ENCODE results near the gene FBN1.

The FBN1 gene

GRCh38 chr15:48601095-48601494 is 44.4 kb downstream of the FBN1 start (continued):
- TF ChIP-seq INSM2 (tag by site-specific recombination; IDR thresholded peaks at IDR 0.05) (no peak), ZNF354C (tag by site-specific recombination; IDR thresholded peaks at IDR 0.05; ENCODE audit: borderline replicate concordance, low read depth) (no peak)
- TF ChIP-seq, protein P1, sequence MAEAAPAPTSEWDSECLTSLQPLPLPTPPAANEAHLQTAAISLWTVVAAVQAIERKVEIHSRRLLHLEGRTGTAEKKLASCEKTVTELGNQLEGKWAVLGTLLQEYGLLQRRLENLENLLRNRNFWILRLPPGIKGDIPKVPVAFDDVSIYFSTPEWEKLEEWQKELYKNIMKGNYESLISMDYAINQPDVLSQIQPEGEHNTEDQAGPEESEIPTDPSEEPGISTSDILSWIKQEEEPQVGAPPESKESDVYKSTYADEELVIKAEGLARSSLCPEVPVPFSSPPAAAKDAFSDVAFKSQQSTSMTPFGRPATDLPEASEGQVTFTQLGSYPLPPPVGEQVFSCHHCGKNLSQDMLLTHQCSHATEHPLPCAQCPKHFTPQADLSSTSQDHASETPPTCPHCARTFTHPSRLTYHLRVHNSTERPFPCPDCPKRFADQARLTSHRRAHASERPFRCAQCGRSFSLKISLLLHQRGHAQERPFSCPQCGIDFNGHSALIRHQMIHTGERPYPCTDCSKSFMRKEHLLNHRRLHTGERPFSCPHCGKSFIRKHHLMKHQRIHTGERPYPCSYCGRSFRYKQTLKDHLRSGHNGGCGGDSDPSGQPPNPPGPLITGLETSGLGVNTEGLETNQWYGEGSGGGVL (tag by site-specific recombination; IDR thresholded peaks at IDR 0.05) = no peak

GRCh38 chr15:48596841-48597240 is 48.7 kb downstream of the FBN1 start:
- ChIA-PET POLR2A (no interaction called here), CTCF (no interaction called here)
- no peaks in the 10 kb centered on the region for H3K9me3 ChIP-seq (ENCODE audit: control insufficient read depth, insufficient read depth, low read depth, low read length)
- no peak overlapping the region for H3K4me3 ChIP-seq (ENCODE audit: low read depth, low read length)
- H3K27ac ChIP-seq (ENCODE audit: extremely low read depth, low read depth, low read length) = no peak overlapping the region
- TF ChIP-seq ZNF404 (tag by site-specific recombination; IDR thresholded peaks at IDR 0.05) (no peak), ZNF558 (tag by site-specific recombination; IDR thresholded peaks at IDR 0.05) (no peak), ZEB2 (tag by site-specific recombination; IDR thresholded peaks at IDR 0.05) (no peak)
- TF ChIP-seq, protein P2, sequence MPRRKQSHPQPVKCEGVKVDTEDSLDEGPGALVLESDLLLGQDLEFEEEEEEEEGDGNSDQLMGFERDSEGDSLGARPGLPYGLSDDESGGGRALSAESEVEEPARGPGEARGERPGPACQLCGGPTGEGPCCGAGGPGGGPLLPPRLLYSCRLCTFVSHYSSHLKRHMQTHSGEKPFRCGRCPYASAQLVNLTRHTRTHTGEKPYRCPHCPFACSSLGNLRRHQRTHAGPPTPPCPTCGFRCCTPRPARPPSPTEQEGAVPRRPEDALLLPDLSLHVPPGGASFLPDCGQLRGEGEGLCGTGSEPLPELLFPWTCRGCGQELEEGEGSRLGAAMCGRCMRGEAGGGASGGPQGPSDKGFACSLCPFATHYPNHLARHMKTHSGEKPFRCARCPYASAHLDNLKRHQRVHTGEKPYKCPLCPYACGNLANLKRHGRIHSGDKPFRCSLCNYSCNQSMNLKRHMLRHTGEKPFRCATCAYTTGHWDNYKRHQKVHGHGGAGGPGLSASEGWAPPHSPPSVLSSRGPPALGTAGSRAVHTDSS (tag by site-specific recombination; IDR thresholded peaks at IDR 0.05) = no peak
- H3K36me3 ChIP-seq (ENCODE audit: control insufficient read depth in 2 of 2, insufficient read depth in 1 of 2, low read length in 2 of 2) = peaks cover 0 to 5% of the 10 kb centered on the region in 2 experiments; a peak in 1 of 3 replicates
- no peaks in the 10 kb centered on the region for H3K4me1 ChIP-seq (ENCODE audit: control insufficient read depth, insufficient read depth, low read length)

DNA sequence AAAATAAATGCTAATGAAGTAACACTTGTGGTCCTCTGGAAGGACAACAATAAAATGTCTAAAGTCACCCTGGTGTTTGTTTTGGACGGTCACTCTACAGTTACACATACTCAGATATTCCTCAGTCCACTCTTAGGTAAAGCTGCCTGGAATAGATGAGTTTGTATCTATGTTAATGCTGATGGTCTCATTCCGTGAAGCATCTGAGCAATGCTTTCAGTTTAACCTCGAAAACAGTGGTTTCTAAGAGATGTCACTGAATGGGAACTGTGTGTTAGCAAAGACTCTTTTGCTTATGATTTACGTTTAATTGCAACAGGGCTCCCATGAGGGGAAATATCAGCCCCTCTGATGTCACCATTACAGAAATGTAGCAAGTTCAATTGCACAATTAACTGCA is 49.1 kb downstream of the FBN1 start:
- Histone ChIP-seq H3K27ac (ENCODE audit: extremely low read depth, low read depth, low read length) (no peak overlapping the region), H3K9me3 (ENCODE audit: control insufficient read depth, insufficient read depth, low read depth, low read length) (no peaks in the 10 kb centered on the region), H3K36me3 (ENCODE audit: control insufficient read depth in 2 of 2, insufficient read depth in 1 of 2, low read length in 2 of 2) (peaks cover 0 to 5% of the 10 kb centered on the region in 2 experiments; a peak in 1 of 3 replicates), H3K4me3 (ENCODE audit: low read depth, low read length) (no peak overlapping the region), H3K4me1 (ENCODE audit: control insufficient read depth, insufficient read depth, low read length) (no peaks in the 10 kb centered on the region)
- ChIA-PET POLR2A (no interaction called here), CTCF (no interaction called here)
- no peak for TF ChIP-seq MZF1 (tag by site-specific recombination; IDR thresholded peaks at IDR 0.05; ENCODE audit: borderline replicate concordance)
- TF ChIP-seq SP2 (tag by site-specific recombination; IDR thresholded peaks at IDR 0.05) = no peak
- TF ChIP-seq ZNF544 (tag by site-specific recombination; IDR thresholded peaks at IDR 0.05) = no peak
- no peak for TF ChIP-seq ZNF433 (tag by site-specific recombination; IDR thresholded peaks at IDR 0.05; ENCODE audit: low read depth)
- no peak for TF ChIP-seq ZNF324 (tag by site-specific recombination; IDR thresholded peaks at IDR 0.05)
- no peak for TF ChIP-seq ZNF664 (tag by site-specific recombination; IDR thresholded peaks at IDR 0.05)
- TF ChIP-seq ZBTB7A (tag by site-specific recombination; IDR thresholded peaks at IDR 0.05; ENCODE audit: low read depth) = no peak
- TF ChIP-seq, protein P3, sequence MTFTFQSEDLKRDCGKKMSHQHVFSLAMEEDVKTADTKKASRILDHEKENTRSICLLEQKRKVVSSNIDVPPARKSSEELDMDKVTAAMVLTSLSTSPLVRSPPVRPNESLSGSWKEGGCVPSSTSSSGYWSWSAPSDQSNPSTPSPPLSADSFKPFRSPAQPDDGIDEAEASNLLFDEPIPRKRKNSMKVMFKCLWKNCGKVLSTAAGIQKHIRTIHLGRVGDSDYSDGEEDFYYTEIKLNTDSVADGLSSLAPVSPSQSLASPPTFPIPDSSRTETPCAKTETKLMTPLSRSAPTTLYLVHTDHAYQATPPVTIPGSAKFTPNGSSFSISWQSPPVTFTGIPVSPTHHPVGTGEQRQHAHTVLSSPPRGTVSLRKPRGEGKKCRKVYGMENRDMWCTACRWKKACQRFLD (tag by site-specific recombination; IDR thresholded peaks at IDR 0.05) = no peak
- TF ChIP-seq SCRT2 (tag by site-specific recombination; IDR thresholded peaks at IDR 0.05) = no peak
- TF ChIP-seq HOXD13 (CRISPR knock-in tag; IDR thresholded peaks at IDR 0.05; ENCODE audit: borderline replicate concordance) = no peak
- no peak for TF ChIP-seq ZNF660 (tag by site-specific recombination; IDR thresholded peaks at IDR 0.05)
- no peak for TF ChIP-seq ZSCAN23 (tag by site-specific recombination; IDR thresholded peaks at IDR 0.05)
- no peak for TF ChIP-seq ZBTB48 (tag by site-specific recombination; IDR thresholded peaks at IDR 0.05)
- no peak for TF ChIP-seq ZNF362 (tag by site-specific recombination; IDR thresholded peaks at IDR 0.05)
- TF ChIP-seq ZNF354C (tag by site-specific recombination; IDR thresholded peaks at IDR 0.05; ENCODE audit: borderline replicate concordance, low read depth) = no peak
- no peak for TF ChIP-seq ZFHX2 (tag by site-specific recombination; conservative IDR thresholded peaks at IDR 0.05)
- no peak for TF ChIP-seq OVOL3 (tag by site-specific recombination; IDR thresholded peaks at IDR 0.05)
- TF ChIP-seq ZBTB10 (tag by site-specific recombination; IDR thresholded peaks at IDR 0.05) = no peak
- TF ChIP-seq ZNF626 (tag by site-specific recombination; IDR thresholded peaks at IDR 0.05) = no peak

Data from HEK293 (cell line).